H9 (cell line): ENCODE measurements around the gene PTK7. TPM values are rescaled to one million over a fixed set of nuclear protein-coding genes. Genes with fewer than 3 reads are reported as not detected.

ENCODE experiments used
- DNase-seq: peaks from one replicate; pipeline ENCODE4 v3.0.0-alpha.2; 2017
- H2AFZ ChIP-seq: one replicate; pipeline ENCODE4 v1.6.1; 2013; ENCODE audit warnings: mild to moderate bottlenecking, low read length, control low read depth, moderate library complexity
- H2AK5ac ChIP-seq: 2 replicates; pipeline ENCODE4 v1.6.1; 2013; ENCODE audit warnings: low read length, control low read depth, mixed read lengths; ENCODE audit not compliant: insufficient read length
- H2BK120ac ChIP-seq: one replicate; pipeline ENCODE4 v1.6.1; 2013; ENCODE audit warnings: low read depth, mild to moderate bottlenecking, low read length, control low read depth, inconsistent platforms; ENCODE audit not compliant: poor library complexity, severe bottlenecking
- H2BK12ac ChIP-seq: 2 replicates; pipeline ENCODE4 v1.6.1; 2013; ENCODE audit warnings: low read length, control low read depth, mixed read lengths, low read depth; ENCODE audit not compliant: insufficient read length
- H2BK15ac ChIP-seq: 2 replicates; pipeline ENCODE4 v1.6.1; 2013; ENCODE audit warnings: low read depth, low read length, control low read depth
- H2BK20ac ChIP-seq: one replicate; pipeline ENCODE4 v1.6.1; 2013; ENCODE audit warnings: low read depth, mild to moderate bottlenecking, low read length, control low read depth, inconsistent platforms; ENCODE audit not compliant: poor library complexity, severe bottlenecking
- H2BK5ac ChIP-seq: 2 replicates; pipeline ENCODE4 v1.6.1; 2013; ENCODE audit warnings: low read length, control low read depth, mixed read lengths; ENCODE audit not compliant: insufficient read length
- H3K14ac ChIP-seq: 2 replicates; pipeline ENCODE4 v1.6.1; 2013; ENCODE audit warnings: low read length, control low read depth; ENCODE audit not compliant: insufficient read depth
- H3K18ac ChIP-seq: 2 replicates; pipeline ENCODE4 v1.6.1; 2013; ENCODE audit warnings: low read depth, mild to moderate bottlenecking, mixed read lengths, low read length, control low read depth; ENCODE audit not compliant: insufficient read length
- H3K23ac ChIP-seq: 2 replicates; pipeline ENCODE4 v1.6.1; 2013; ENCODE audit warnings: low read length, control low read depth, mixed read lengths, low read depth; ENCODE audit not compliant: insufficient read length
- H3K23me2 ChIP-seq: 2 replicates; pipeline ENCODE4 v1.6.1; 2013; ENCODE audit warnings: low read depth, mild to moderate bottlenecking, mixed read lengths, low read length, control low read depth; ENCODE audit not compliant: insufficient read length, poor library complexity, severe bottlenecking
- H3K27ac ChIP-seq: 2 replicates; pipeline ENCODE4 v1.5.1; 2013; ENCODE audit warnings: low read length, control low read depth, mixed read lengths, low read depth; ENCODE audit not compliant: insufficient read length
- H3K27me3 ChIP-seq: 2 replicates; pipeline ENCODE4 v1.6.1; 2013; ENCODE audit warnings: low read length, control low read depth, inconsistent platforms; ENCODE audit not compliant: insufficient read depth
- H3K4ac ChIP-seq: 2 replicates; pipeline ENCODE4 v1.6.1; 2013; ENCODE audit warnings: low read depth, mild to moderate bottlenecking, control low read depth, inconsistent platforms, low read length, moderate library complexity
- H3K4me1 ChIP-seq: 2 replicates; pipeline ENCODE4 v1.6.1; 2013; ENCODE audit warnings: low read length, control low read depth, inconsistent platforms; ENCODE audit not compliant: insufficient read depth
- H3K4me2 ChIP-seq: 2 replicates; pipeline ENCODE4 v1.6.1; 2013; ENCODE audit warnings: low read length, control low read depth, mixed read lengths; ENCODE audit not compliant: insufficient read length, insufficient read depth
- H3K56ac ChIP-seq: 2 replicates; pipeline ENCODE4 v1.6.1; 2013; ENCODE audit warnings: low read depth, mild to moderate bottlenecking, mixed read lengths, low read length, control low read depth; ENCODE audit not compliant: insufficient read length
- H3K79me1 ChIP-seq: 2 replicates; pipeline ENCODE4 v1.6.1; 2013; ENCODE audit warnings: low read depth, mild to moderate bottlenecking, moderate library complexity, low read length, control low read depth, inconsistent platforms; ENCODE audit not compliant: insufficient read depth, poor library complexity, severe bottlenecking
- H3K79me2 ChIP-seq: 2 replicates; pipeline ENCODE4 v1.6.1; 2013; ENCODE audit warnings: low read length, control low read depth, inconsistent platforms; ENCODE audit not compliant: insufficient read depth
- H3K9ac ChIP-seq: 2 replicates; pipeline ENCODE4 v1.6.1; 2013; ENCODE audit warnings: low read length, control low read depth, mixed read lengths; ENCODE audit not compliant: insufficient read length; ENCODE audit errors: extremely low read depth
- H3K9me3 ChIP-seq: one replicate; pipeline ENCODE4 v1.6.1; 2013; ENCODE audit warnings: low read depth, low read length, inconsistent platforms; ENCODE audit not compliant: control insufficient read depth
- H3T11ph ChIP-seq: one replicate; pipeline ENCODE4 v1.6.1; 2013; ENCODE audit warnings: mild to moderate bottlenecking, low read length, control low read depth, inconsistent platforms
- H4K20me1 ChIP-seq: one replicate; pipeline ENCODE4 v1.6.1; 2013; ENCODE audit not compliant: control insufficient read depth, insufficient read length, insufficient read depth
- H4K5ac ChIP-seq: 2 replicates; pipeline ENCODE4 v1.6.1; 2013; ENCODE audit warnings: low read depth, mild to moderate bottlenecking, mixed read lengths, low read length, control low read depth; ENCODE audit not compliant: insufficient read length
- H4K8ac ChIP-seq: replicated peaks from 2 replicates; pipeline ENCODE4 v1.6.1; 2013; ENCODE audit warnings: low read length, control low read depth, mixed read lengths, low read depth; ENCODE audit not compliant: insufficient read length
- H4K91ac ChIP-seq: 2 replicates; pipeline ENCODE4 v1.6.1; 2013; ENCODE audit warnings: low read depth, mild to moderate bottlenecking, moderate library complexity, mixed read lengths, low read length, control low read depth; ENCODE audit not compliant: insufficient read length
- H3K27ac Mint-ChIP-seq, 3 experiments: 2 replicates in 2 of 3; 3 replicates in 1 of 3; pipeline ENCODE4 v1.8.0; 2020 to 2021; ENCODE audit warnings: mixed read lengths in 3 of 3, mild to moderate bottlenecking in 1 of 3, moderate library complexity in 1 of 3
- H3K27me3 Mint-ChIP-seq: 2 replicates; pipeline ENCODE4 v1.8.0; 2021; ENCODE audit warnings: low read depth, mild to moderate bottlenecking, moderate library complexity, mixed read lengths
- H3K36me3 Mint-ChIP-seq, 3 experiments: 2 replicates in 2 of 3; 3 replicates in 1 of 3; pipeline ENCODE4 v1.8.0; 2020 to 2021; ENCODE audit warnings: low read depth in 3 of 3, mixed read lengths in 3 of 3; ENCODE audit not compliant: insufficient read depth in 1 of 3
- H3K4me1 Mint-ChIP-seq, 2 experiments: 2 replicates each; pipeline ENCODE4 v1.8.0; 2020; ENCODE audit warnings: mixed read lengths in 2 of 2
- H3K4me3 Mint-ChIP-seq, 2 experiments: 2 replicates in 1 of 2; 3 replicates in 1 of 2; pipeline ENCODE4 v1.8.0; 2020 to 2021; ENCODE audit warnings: mild to moderate bottlenecking in 2 of 2, mixed read lengths in 2 of 2, moderate library complexity in 1 of 2
- H3K9me3 Mint-ChIP-seq, 2 experiments: 2 replicates in 1 of 2; 3 replicates in 1 of 2; pipeline ENCODE4 v1.8.0; 2020; ENCODE audit warnings: mild to moderate bottlenecking in 2 of 2, mixed read lengths in 2 of 2, moderate library complexity in 1 of 2
- CTCF ChIP-seq: fragments of 200-600 bp; sonication (generic); conservative IDR thresholded peaks from 3 replicates; pipeline ENCODE4 v1.8.0; 2021; ENCODE audit warnings: antibody characterized with exemption, mild to moderate bottlenecking
- WGBS: extraction: QIAGEN DNeasy Blood & Tissue Kit; methylation state at CpG from one replicate; pipeline ENCODE4 v1.1.7; 2013; ENCODE audit warnings: missing lambda C conversion rate, low lambda C conversion rate, mixed read lengths; ENCODE audit not compliant: insufficient read length; ENCODE audit errors: extremely low coverage; 5-methylcytosine and 5-hydroxymethylcytosine counted together
- total RNA-seq: library from RNA; stranded (reverse); gene quantifications from 2 replicates; pipeline ENCODE4 v1.2.1, GENCODE V29; 2021

The PTK7 gene
- total RNA-seq, 1 experiment from 2014 or later, result 128 TPM

GRCh38 chr6:43103253-43103876 is 27.3 kb downstream of the PTK7 start:
- no peak overlapping the region for H2BK5ac ChIP-seq
- no peak overlapping the region for H3K14ac ChIP-seq
- H3K27ac Mint-ChIP-seq, result peak overlapping the region in 1 of 3 experiments; percentile 50; a peak in 4 of 7 replicates
- H2BK12ac ChIP-seq, result no peak overlapping the region
- H3K79me2 ChIP-seq, result no peaks in the 10 kb centered on the region
- H3K9me3 Mint-ChIP-seq, result no peaks in the 10 kb centered on the region; a peak in 1 of 5 replicates
- H3K79me1 ChIP-seq, result no peaks in the 10 kb centered on the region
- H2AFZ ChIP-seq, result no peak overlapping the region
- no peak overlapping the region for H4K91ac ChIP-seq
- peak; percentile 61 for DNase-seq
- no peaks in the 10 kb centered on the region for H3K27me3 ChIP-seq
- no peak overlapping the region for H3K23ac ChIP-seq
- H3K4ac ChIP-seq, result no peak overlapping the region
- peaks cover 28 to 34% of the 10 kb centered on the region in 2 experiments for H3K4me1 Mint-ChIP-seq
- no peak overlapping the region for H3K18ac ChIP-seq
- H2AK5ac ChIP-seq, result no peak overlapping the region
- no peak overlapping the region for H3K4me3 Mint-ChIP-seq
- no peak overlapping the region for H2BK20ac ChIP-seq
- H3K36me3 Mint-ChIP-seq, result peaks cover 6 to 16% (median 7%) of the 10 kb centered on the region in 3 experiments; a peak in 6 of 7 replicates
- no peak overlapping the region for H3K9ac ChIP-seq
- H4K8ac ChIP-seq, result no peak overlapping the region
- no peak overlapping the region for H4K5ac ChIP-seq
- H3T11ph ChIP-seq, result no peak overlapping the region
- H3K23me2 ChIP-seq, result no peaks in the 10 kb centered on the region
- H4K20me1 ChIP-seq, result no peaks in the 10 kb centered on the region
- no CpG with 5 or more reads among the region's 2 CpGs for whole genome bisulfite sequencing
- no peaks in the 10 kb centered on the region for H3K27me3 Mint-ChIP-seq
- peaks cover 4% of the 10 kb centered on the region; the same call in 1 of the 2 replicates for H3K4me1 ChIP-seq
- H2BK15ac ChIP-seq, result no peak overlapping the region; the same call in 1 of the 2 replicates
- no peak overlapping the region for H2BK120ac ChIP-seq
- H3K9me3 ChIP-seq, result no peaks in the 10 kb centered on the region
- H3K56ac ChIP-seq, result no peak overlapping the region
- H3K27ac ChIP-seq, result no peak overlapping the region
- TF ChIP-seq CTCF, result no peak
- H3K4me2 ChIP-seq, result no peak overlapping the region
